K562 (cell line): ENCODE data around the gene STT3B. TPM values are rescaled to one million over a fixed set of nuclear protein-coding genes. Genes with fewer than 3 reads are reported as not detected.

ENCODE experiments used
- ATAC-seq: fragments of 200-7000 bp; cut with Tn5 transposase; 3 replicates; pipeline ENCODE4 v1.9.1; 2020; ENCODE audit warnings: moderate library complexity
- BruUV-seq: library from RNA; stranded (reverse); fragments of 400-500 nt; replicated peaks from 2 replicates; lab custom pipeline; 2021; lab: Mats Ljungman, UMichigan
- CTCF ChIA-PET: fragments of 300-600 bp; formaldehyde crosslinking; extraction: SDS; loops from one replicate; lab custom pipeline; 2021; ENCODE audit warnings: low intra/inter-chr PET ratio; lab: Yijun Ruan, JAX
- POLR2A ChIA-PET: fragments of 300-600, 350-650 bp; sonication (Branson Sonifier 250); formaldehyde crosslinking; extraction: SDS; loops from one replicate; lab custom pipeline; 2021; ENCODE audit warnings: antibody characterized with exemption, inconsistent platforms; lab: Yijun Ruan, JAX
- DNase-seq, 4 experiments: peaks; one replicate each; pipeline versions ENCODE4 v3.0.0 to v3.0.0-alpha.2; 2011 to 2018; ENCODE audit warnings: low spot score in 3 of 4, mixed read lengths in 3 of 4; ENCODE audit errors: extremely low read depth in 1 of 4
- FAIRE-seq: peaks from 2 replicates; lab custom pipeline; 2011; peaks lifted over from hg19 to GRCh38; lab: Jason Lieb, UNC
- H2AFZ ChIP-seq: 2 replicates; pipeline ENCODE4 v1.6.0; 2011; ENCODE audit warnings: low read depth, low read length, control low read depth, inconsistent platforms
- H3K27ac ChIP-seq: fragments of 200-600 bp; 3 replicates; pipeline ENCODE4 v1.8.0; 2011; ENCODE audit warnings: low read depth, mild to moderate bottlenecking, control low read depth, inconsistent platforms, low read length, moderate library complexity, mixed read lengths; ENCODE audit errors: extremely low read depth
- H3K27me3 ChIP-seq, 2 experiments: fragments of 300-600 bp in 1 of 2; 2 replicates in 1 of 2; 3 replicates in 1 of 2; pipeline versions ENCODE4 v1.6.0 to v1.8.0; 2011; ENCODE audit warnings: inconsistent platforms in 2 of 2, low read length in 2 of 2, mild to moderate bottlenecking in 1 of 2, mixed read lengths in 1 of 2, moderate library complexity in 1 of 2; ENCODE audit not compliant: control insufficient read depth in 2 of 2, insufficient read depth in 2 of 2
- H3K36me3 ChIP-seq: fragments of 300-600 bp; 3 replicates; pipeline ENCODE4 v1.8.0; 2011; ENCODE audit warnings: mild to moderate bottlenecking, low read length, inconsistent platforms; ENCODE audit not compliant: control insufficient read depth, insufficient read depth
- H3K4me1 ChIP-seq, 2 experiments: fragments of 200-600 bp in 1 of 2; replicated peaks in 1 of 2; 2 replicates in 1 of 2; 3 replicates in 1 of 2; pipeline versions ENCODE4 v1.5.1 to v1.8.0; 2011; ENCODE audit warnings: inconsistent platforms in 2 of 2, low read length in 2 of 2, mild to moderate bottlenecking in 1 of 2, mixed read lengths in 1 of 2, moderate library complexity in 1 of 2; ENCODE audit not compliant: control insufficient read depth in 2 of 2, insufficient read depth in 2 of 2
- H3K4me2 ChIP-seq: 2 replicates; pipeline ENCODE4 v1.6.1; 2011; ENCODE audit warnings: low read length, control low read depth, inconsistent platforms, mixed read lengths; ENCODE audit not compliant: insufficient read depth
- H3K4me3 ChIP-seq: fragments of 200-600 bp; sonication (generic), shearing (Covaris generic); 2 replicates; pipeline ENCODE4 v1.5.1; 2016; ENCODE audit warnings: control low read depth, inconsistent platforms
- H3K79me2 ChIP-seq: fragments of 200-600 bp; 3 replicates; pipeline ENCODE4 v1.8.0; 2011; ENCODE audit warnings: low read length, inconsistent platforms; ENCODE audit not compliant: control insufficient read depth, insufficient read depth
- H3K9ac ChIP-seq, 2 experiments: 2 replicates each; pipeline versions ENCODE4 v1.6.0 to v1.6.1; 2011; ENCODE audit warnings: low read depth in 2 of 2, low read length in 2 of 2, control low read depth in 1 of 2, inconsistent platforms in 1 of 2, mild to moderate bottlenecking in 1 of 2, mixed read lengths in 1 of 2; ENCODE audit not compliant: insufficient read depth in 1 of 2
- H3K9me1 ChIP-seq: one replicate; pipeline ENCODE4 v1.6.0; 2011; ENCODE audit warnings: inconsistent platforms, mild to moderate bottlenecking, low read length, moderate library complexity; ENCODE audit not compliant: control insufficient read depth, insufficient read depth
- H3K9me3 ChIP-seq: replicated peaks from 2 replicates; pipeline ENCODE4 v1.5.1; 2011; ENCODE audit warnings: low read depth, low read length, inconsistent platforms; ENCODE audit not compliant: control insufficient read depth, insufficient read depth
- H4K20me1 ChIP-seq: replicated peaks from 2 replicates; pipeline ENCODE4 v1.6.1; 2011; ENCODE audit warnings: low read length, inconsistent platforms, mixed read lengths; ENCODE audit not compliant: control insufficient read depth, insufficient read depth
- C11orf30 ChIP-seq: fragments of 450-650 bp; IDR thresholded peaks from 2 replicates; pipeline ENCODE4 v1.6.1; 2016; ENCODE audit warnings: low read depth, mild to moderate bottlenecking
- NR2C1 ChIP-seq, 2 experiments: fragments of 450-650 bp; IDR thresholded peaks; 2 replicates each; pipeline ENCODE4 v1.6.1; 2017; ENCODE audit warnings: mild to moderate bottlenecking in 2 of 2, antibody characterized with exemption in 1 of 2, inconsistent platforms in 1 of 2, missing compliant biosample characterization in 1 of 2, missing genetic modification characterization in 1 of 2
- POLR2B ChIP-seq: fragments of 450-650 bp; IDR thresholded peaks from 2 replicates; pipeline ENCODE4 v1.6.1; 2018; ENCODE audit warnings: low read depth; ENCODE audit not compliant: partially characterized antibody
- REST ChIP-seq, 2 experiments: fragments of 450-650 bp; formaldehyde crosslinking in 1 of 2; IDR thresholded peaks; 2 replicates each; pipeline versions ENCODE4 v1.4.0 to v1.6.1; 2014 to 2020; ENCODE audit warnings: mild to moderate bottlenecking in 2 of 2, borderline replicate concordance in 1 of 2, low read depth in 1 of 2
- STAT5B ChIP-seq: fragments of 250-450 bp; sonication (Bioruptor Pico); IDR thresholded peaks from 2 replicates; pipeline ENCODE4 v1.8.0; 2021; ENCODE audit warnings: mild to moderate bottlenecking, inconsistent platforms
- WGBS: fragments of 100-300 bp; shearing (Covaris generic); methylation state at CpG from one replicate; pipeline ENCODE4 v1.1.6; 2016; ENCODE audit warnings: low coverage, mixed read lengths; ENCODE audit not compliant: insufficient coverage; ENCODE audit errors: missing lambda C conversion rate; 5-methylcytosine and 5-hydroxymethylcytosine counted together
- in situ Hi-C: fragments of 300-500 bp; cut with MboI; formaldehyde crosslinking; loops from 4 replicates; pipeline ENCODE4 v1.15.0; 2018; ENCODE audit warnings: inconsistent platforms, mixed read lengths
- intact Hi-C: fragments of 100-400 bp; cut with micrococcal nuclease; formaldehyde crosslinking; loops from 2 replicates; pipeline ENCODE4 v1.14.2; 2022
- polyA plus RNA-seq, 8 experiments: library from polyadenylated mRNA; depleted of rRNA in 4 of 8; stranded (reverse) in 5 of 8; unstranded in 3 of 8; fragments of >200 nt; fragmentation: Nextera tagmentation in 2 of 8; fragmentation: Illumina TruSeq in 1 of 8; extraction: Ambion mirVana in 2 of 8; extraction: Trizol in 1 of 8; gene quantifications; 2 replicates each; pipeline versions ENCODE4 v1.2.1 to v1.2.3, GENCODE V29; 2011 to 2014; ENCODE audit warnings: inconsistent platforms in 1 of 8, missing spikeins in 1 of 8
- total RNA-seq, 7 experiments: library from RNA; depleted of rRNA in 6 of 7; stranded (reverse); fragments of >200 nt in 6 of 7; fragmentation: Illumina TruSeq in 2 of 7; extraction: Trizol in 2 of 7; gene quantifications; 2 replicates each; pipeline versions ENCODE4 v1.2.1 to v1.2.3, GENCODE V29; 2011 to 2021; ENCODE audit warnings: low replicate concordance in 1 of 7
- TF ChIP-seq, protein P1 (sequence below), 3 experiments: IDR thresholded peaks in 2 of 3; conservative IDR thresholded peaks in 1 of 3; 2 replicates each; pipeline ENCODE4 v1.5.1; 2011 to 2012; ENCODE audit warnings: low read length in 3 of 3, mild to moderate bottlenecking in 3 of 3, control low read depth in 2 of 3, improper control_type of control experiment in 1 of 3, inconsistent platforms in 1 of 3, low read depth in 1 of 3, mixed read lengths in 1 of 3, moderate library complexity in 1 of 3; ENCODE audit not compliant: insufficient read depth in 2 of 3

STT3B gene
- total and polyA plus RNA-seq, 9 of the 15 experiments (the other 6 are each of a cell fraction or from before 2014, with no cell fraction given) = 22.4 to 147 (median 100) TPM

DNA sequence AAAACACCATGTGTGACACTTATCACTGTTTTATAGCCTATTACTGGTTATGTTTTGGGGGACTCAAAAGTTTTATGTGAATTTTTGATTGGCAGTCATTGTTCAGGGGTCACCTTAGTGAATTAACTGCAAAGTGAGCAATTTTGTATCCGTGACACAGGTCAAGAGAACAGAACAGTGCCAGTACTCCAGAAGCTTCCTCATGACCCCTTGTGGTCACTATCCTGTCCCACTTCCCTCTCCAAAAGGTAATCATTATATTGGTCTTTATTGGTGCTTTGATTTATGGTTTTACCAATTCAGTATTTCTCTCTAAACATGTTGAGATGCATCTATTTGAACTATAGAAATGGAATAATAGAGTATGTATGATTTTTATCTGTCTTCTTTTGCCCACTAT is 107.1 kb downstream of the STT3B start:
- no TSS peak for BruUV-seq
- 68% methylated on average over 1 of the region's 1 CpG for WGBS
- Histone ChIP-seq H3K79me2 (no peaks in the 10 kb centered on the region), H3K4me1 (no peaks in the 10 kb centered on the region), H4K20me1 (no peaks in the 10 kb centered on the region), H3K9me1 (no peaks in the 10 kb centered on the region), H3K27ac (no peak overlapping the region), H3K27me3 (no peaks in the 10 kb centered on the region), H3K4me2 (no peak overlapping the region), H3K4me3 (no peak overlapping the region), H3K9me3 (no peaks in the 10 kb centered on the region)
- intact Hi-C loops = no loop called here
- FAIRE-seq = no peak
- TF ChIP-seq REST (IDR thresholded peaks at IDR 0.05; ENCODE audit: borderline replicate concordance) = 0 out of 2 replicates have a peak, but pooled peaks have one; percentile 4
- no peak for TF ChIP-seq REST (CRISPR knock-in tag; IDR thresholded peaks at IDR 0.05; ENCODE audit: low read depth)
- TF ChIP-seq, protein P1, sequence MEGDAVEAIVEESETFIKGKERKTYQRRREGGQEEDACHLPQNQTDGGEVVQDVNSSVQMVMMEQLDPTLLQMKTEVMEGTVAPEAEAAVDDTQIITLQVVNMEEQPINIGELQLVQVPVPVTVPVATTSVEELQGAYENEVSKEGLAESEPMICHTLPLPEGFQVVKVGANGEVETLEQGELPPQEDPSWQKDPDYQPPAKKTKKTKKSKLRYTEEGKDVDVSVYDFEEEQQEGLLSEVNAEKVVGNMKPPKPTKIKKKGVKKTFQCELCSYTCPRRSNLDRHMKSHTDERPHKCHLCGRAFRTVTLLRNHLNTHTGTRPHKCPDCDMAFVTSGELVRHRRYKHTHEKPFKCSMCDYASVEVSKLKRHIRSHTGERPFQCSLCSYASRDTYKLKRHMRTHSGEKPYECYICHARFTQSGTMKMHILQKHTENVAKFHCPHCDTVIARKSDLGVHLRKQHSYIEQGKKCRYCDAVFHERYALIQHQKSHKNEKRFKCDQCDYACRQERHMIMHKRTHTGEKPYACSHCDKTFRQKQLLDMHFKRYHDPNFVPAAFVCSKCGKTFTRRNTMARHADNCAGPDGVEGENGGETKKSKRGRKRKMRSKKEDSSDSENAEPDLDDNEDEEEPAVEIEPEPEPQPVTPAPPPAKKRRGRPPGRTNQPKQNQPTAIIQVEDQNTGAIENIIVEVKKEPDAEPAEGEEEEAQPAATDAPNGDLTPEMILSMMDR (IDR thresholded peaks at IDR 0.05 in 2 of 3, conservative IDR thresholded peaks at IDR 0.05 in 1 of 3; ENCODE audit: insufficient read depth in 2 of 3, low read depth in 1 of 3, low read length in 3 of 3) = peak in 1 of 3 experiments; percentile 16; a peak in 1 of 6 replicates
- TF ChIP-seq POLR2B = peak; percentile 3
- TF ChIP-seq C11orf30 = peak; percentile 23; the same call in 1 of the 2 replicates
- no peak for TF ChIP-seq NR2C1 (IDR thresholded peaks at IDR 0.05)
- TF ChIP-seq NR2C1 (tag; IDR thresholded peaks at IDR 0.05) = no peak
- TF ChIP-seq STAT5B = no peak
- TF ChIP-seq, all 486 proteins: peak for 4
- Histone ChIP-seq H2AFZ (no peak overlapping the region), H3K36me3 (peaks cover 21% of the 10 kb centered on the region; the same call in 2 of the 3 replicates), H3K9ac (no peak overlapping the region)
- ChIA-PET CTCF (no interaction called here), POLR2A (interaction anchor here (0.8 kb wide), 1 partner anchor 15 kb away, joined by 3 read pairs; no protein-coding TSS in a partner anchor)
- ATAC-seq = peak; percentile 67
- no peak for DNase-seq
- in situ Hi-C loops = no loop called here
